ENCODE results near the gene B3GAT3. TPM values are rescaled to one million over a fixed set of nuclear protein-coding genes. Genes with fewer than 3 reads are reported as not detected.
A peak's percentile ranks its signal among the peaks of the same experiment; 100 is the strongest.

B3GAT3 gene
- total and polyA plus RNA-seq, 2 of the 8 experiments (the other 6 are each of a cell fraction or from before 2014, with no cell fraction given) = 28.0 to 39.0 TPM

DNA sequence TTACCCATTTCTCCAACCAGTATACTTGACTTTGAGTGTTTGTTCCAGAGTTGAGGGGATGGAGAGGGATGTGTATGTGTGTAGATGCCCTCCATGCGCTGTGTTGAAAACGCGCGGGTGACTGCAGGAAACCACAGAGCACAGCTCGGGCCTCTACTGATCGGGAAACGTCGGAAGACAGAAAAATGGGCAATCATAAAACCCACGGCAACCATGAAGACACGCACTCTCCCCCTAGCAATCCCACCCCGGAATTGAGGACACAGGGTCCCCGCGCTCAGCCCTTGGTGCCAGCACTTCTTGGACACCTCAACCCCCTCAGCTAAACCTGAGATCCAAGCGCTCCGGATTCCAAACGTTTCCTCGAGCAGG is 49.4 kb upstream of the B3GAT3 start (continued):
- TF ChIP-seq, protein P1, sequence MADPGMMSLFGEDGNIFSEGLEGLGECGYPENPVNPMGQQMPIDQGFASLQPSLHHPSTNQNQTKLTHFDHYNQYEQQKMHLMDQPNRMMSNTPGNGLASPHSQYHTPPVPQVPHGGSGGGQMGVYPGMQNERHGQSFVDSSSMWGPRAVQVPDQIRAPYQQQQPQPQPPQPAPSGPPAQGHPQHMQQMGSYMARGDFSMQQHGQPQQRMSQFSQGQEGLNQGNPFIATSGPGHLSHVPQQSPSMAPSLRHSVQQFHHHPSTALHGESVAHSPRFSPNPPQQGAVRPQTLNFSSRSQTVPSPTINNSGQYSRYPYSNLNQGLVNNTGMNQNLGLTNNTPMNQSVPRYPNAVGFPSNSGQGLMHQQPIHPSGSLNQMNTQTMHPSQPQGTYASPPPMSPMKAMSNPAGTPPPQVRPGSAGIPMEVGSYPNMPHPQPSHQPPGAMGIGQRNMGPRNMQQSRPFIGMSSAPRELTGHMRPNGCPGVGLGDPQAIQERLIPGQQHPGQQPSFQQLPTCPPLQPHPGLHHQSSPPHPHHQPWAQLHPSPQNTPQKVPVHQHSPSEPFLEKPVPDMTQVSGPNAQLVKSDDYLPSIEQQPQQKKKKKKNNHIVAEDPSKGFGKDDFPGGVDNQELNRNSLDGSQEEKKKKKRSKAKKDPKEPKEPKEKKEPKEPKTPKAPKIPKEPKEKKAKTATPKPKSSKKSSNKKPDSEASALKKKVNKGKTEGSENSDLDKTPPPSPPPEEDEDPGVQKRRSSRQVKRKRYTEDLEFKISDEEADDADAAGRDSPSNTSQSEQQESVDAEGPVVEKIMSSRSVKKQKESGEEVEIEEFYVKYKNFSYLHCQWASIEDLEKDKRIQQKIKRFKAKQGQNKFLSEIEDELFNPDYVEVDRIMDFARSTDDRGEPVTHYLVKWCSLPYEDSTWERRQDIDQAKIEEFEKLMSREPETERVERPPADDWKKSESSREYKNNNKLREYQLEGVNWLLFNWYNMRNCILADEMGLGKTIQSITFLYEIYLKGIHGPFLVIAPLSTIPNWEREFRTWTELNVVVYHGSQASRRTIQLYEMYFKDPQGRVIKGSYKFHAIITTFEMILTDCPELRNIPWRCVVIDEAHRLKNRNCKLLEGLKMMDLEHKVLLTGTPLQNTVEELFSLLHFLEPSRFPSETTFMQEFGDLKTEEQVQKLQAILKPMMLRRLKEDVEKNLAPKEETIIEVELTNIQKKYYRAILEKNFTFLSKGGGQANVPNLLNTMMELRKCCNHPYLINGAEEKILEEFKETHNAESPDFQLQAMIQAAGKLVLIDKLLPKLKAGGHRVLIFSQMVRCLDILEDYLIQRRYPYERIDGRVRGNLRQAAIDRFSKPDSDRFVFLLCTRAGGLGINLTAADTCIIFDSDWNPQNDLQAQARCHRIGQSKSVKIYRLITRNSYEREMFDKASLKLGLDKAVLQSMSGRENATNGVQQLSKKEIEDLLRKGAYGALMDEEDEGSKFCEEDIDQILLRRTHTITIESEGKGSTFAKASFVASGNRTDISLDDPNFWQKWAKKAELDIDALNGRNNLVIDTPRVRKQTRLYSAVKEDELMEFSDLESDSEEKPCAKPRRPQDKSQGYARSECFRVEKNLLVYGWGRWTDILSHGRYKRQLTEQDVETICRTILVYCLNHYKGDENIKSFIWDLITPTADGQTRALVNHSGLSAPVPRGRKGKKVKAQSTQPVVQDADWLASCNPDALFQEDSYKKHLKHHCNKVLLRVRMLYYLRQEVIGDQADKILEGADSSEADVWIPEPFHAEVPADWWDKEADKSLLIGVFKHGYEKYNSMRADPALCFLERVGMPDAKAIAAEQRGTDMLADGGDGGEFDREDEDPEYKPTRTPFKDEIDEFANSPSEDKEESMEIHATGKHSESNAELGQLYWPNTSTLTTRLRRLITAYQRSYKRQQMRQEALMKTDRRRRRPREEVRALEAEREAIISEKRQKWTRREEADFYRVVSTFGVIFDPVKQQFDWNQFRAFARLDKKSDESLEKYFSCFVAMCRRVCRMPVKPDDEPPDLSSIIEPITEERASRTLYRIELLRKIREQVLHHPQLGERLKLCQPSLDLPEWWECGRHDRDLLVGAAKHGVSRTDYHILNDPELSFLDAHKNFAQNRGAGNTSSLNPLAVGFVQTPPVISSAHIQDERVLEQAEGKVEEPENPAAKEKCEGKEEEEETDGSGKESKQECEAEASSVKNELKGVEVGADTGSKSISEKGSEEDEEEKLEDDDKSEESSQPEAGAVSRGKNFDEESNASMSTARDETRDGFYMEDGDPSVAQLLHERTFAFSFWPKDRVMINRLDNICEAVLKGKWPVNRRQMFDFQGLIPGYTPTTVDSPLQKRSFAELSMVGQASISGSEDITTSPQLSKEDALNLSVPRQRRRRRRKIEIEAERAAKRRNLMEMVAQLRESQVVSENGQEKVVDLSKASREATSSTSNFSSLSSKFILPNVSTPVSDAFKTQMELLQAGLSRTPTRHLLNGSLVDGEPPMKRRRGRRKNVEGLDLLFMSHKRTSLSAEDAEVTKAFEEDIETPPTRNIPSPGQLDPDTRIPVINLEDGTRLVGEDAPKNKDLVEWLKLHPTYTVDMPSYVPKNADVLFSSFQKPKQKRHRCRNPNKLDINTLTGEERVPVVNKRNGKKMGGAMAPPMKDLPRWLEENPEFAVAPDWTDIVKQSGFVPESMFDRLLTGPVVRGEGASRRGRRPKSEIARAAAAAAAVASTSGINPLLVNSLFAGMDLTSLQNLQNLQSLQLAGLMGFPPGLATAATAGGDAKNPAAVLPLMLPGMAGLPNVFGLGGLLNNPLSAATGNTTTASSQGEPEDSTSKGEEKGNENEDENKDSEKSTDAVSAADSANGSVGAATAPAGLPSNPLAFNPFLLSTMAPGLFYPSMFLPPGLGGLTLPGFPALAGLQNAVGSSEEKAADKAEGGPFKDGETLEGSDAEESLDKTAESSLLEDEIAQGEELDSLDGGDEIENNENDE (IDR thresholded peaks at IDR 0.05; ENCODE audit: insufficient replicate concordance, low read length) = no peak
- TF ChIP-seq TBP (IDR thresholded peaks at IDR 0.05; ENCODE audit: low read depth, low read length) (no peak), SIX5 (IDR thresholded peaks at IDR 0.05; ENCODE audit: low read depth, low read length) (no peak), POLR2A (IDR thresholded peaks at IDR 0.05; ENCODE audit: control extremely low read depth in 1 of 2, low read depth in 2 of 2, low read length in 2 of 2) (peak in 1 of 2 experiments; percentile 74; a peak in 1 of 3 replicates), TEAD4 (IDR thresholded peaks at IDR 0.05; ENCODE audit: low read depth, low read length) (no peak), KDM5A (IDR thresholded peaks at IDR 0.05; ENCODE audit: low read length) (no peak), RAD21 (IDR thresholded peaks at IDR 0.05 in 1 of 2, conservative IDR thresholded peaks at IDR 0.05 in 1 of 2; ENCODE audit: low read depth in 2 of 2, low read length in 2 of 2) (peak in 1 of 2 experiments; percentile 1; a peak in 1 of 4 replicates), JUN (IDR thresholded peaks at IDR 0.05; ENCODE audit: low read depth, low read length) (no peak), POLR2AphosphoS5 (IDR thresholded peaks at IDR 0.05; ENCODE audit: low read depth, low read length) (peak; percentile 84), GTF2F1 (IDR thresholded peaks at IDR 0.05; ENCODE audit: borderline replicate concordance, low read depth, low read length) (peak; percentile 14; the same call in 1 of the 2 replicates), TCF12 (IDR thresholded peaks at IDR 0.05; ENCODE audit: low read depth, low read length) (no peak), NRF1 (IDR thresholded peaks at IDR 0.05; ENCODE audit: low read depth, low read length) (no peak)

All from H1 (cell line).